Osteoblast (primary cell): ENCODE results near the gene IFIT1B. TPM values are rescaled to one million over a fixed set of nuclear protein-coding genes. Genes with fewer than 3 reads are reported as not detected.
"Not testable (repeated sequence)": the region's sequence is repeated elsewhere in the genome, so short reads cannot be mapped to it uniquely, and the experiment has no call there.

Experiments
- DNase-seq: peaks from one replicate; pipeline ENCODE4 v3.0.0; 2011; ENCODE audit warnings: low spot score, mixed read lengths; ENCODE audit not compliant: insufficient read length; ENCODE audit errors: missing footprints
- H2AFZ ChIP-seq: 2 replicates; pipeline ENCODE4 v1.6.0; 2011; ENCODE audit warnings: mild to moderate bottlenecking, low read length
- H3K27ac ChIP-seq: 2 replicates; pipeline ENCODE4 v1.5.1; 2011; ENCODE audit warnings: mild to moderate bottlenecking, low read depth, low read length, moderate library complexity
- H3K27me3 ChIP-seq: 2 replicates; pipeline ENCODE4 v1.6.0; 2012; ENCODE audit warnings: mild to moderate bottlenecking, control low read depth, inconsistent platforms, low read length, moderate library complexity; ENCODE audit not compliant: insufficient read depth
- H3K36me3 ChIP-seq: 2 replicates; pipeline ENCODE4 v1.5.1; 2011; ENCODE audit warnings: mild to moderate bottlenecking, low read length, control low read depth, moderate library complexity; ENCODE audit not compliant: insufficient read depth
- H3K4me1 ChIP-seq: 2 replicates; pipeline ENCODE4 v1.5.1; 2011; ENCODE audit warnings: mild to moderate bottlenecking, low read length, control low read depth, moderate library complexity; ENCODE audit not compliant: insufficient read depth
- H3K4me2 ChIP-seq: 2 replicates; pipeline ENCODE4 v1.6.0; 2011; ENCODE audit warnings: mild to moderate bottlenecking, low read length; ENCODE audit not compliant: insufficient read depth
- H3K4me3 ChIP-seq: fragments of 200-600 bp; sonication (generic); 3 replicates; pipeline ENCODE4 v1.5.1; 2012; ENCODE audit warnings: mild to moderate bottlenecking, low read length, inconsistent platforms; ENCODE audit not compliant: insufficient read depth
- H3K79me2 ChIP-seq: 2 replicates; pipeline ENCODE4 v1.6.0; 2012; ENCODE audit warnings: mild to moderate bottlenecking, low read length, control low read depth, inconsistent platforms; ENCODE audit not compliant: insufficient read depth
- H3K9me3 ChIP-seq: 2 replicates; pipeline ENCODE4 v1.5.1; 2011; ENCODE audit warnings: low read depth, low read length, control low read depth
- H4K20me1 ChIP-seq: 2 replicates; pipeline ENCODE4 v1.6.0; 2012; ENCODE audit warnings: mild to moderate bottlenecking, low read length, control low read depth; ENCODE audit not compliant: insufficient read depth
- CTCF ChIP-seq: IDR thresholded peaks from 2 replicates; pipeline ENCODE4 v1.5.1; 2011; ENCODE audit warnings: mild to moderate bottlenecking, low read depth, low read length, moderate library complexity; ENCODE audit errors: extremely low read depth
- total RNA-seq: library from RNA; depleted of rRNA; stranded (reverse); fragments of >200 nt; gene quantifications from 2 replicates; pipeline ENCODE4 v1.2.3, GENCODE V29; 2012

The IFIT1B gene
- total RNA-seq, 1 donor = not detected

- Histone ChIP-seq H3K79me2 (no peaks in the 10 kb centered on the region), H3K27ac (no peak overlapping the region), H3K27me3 (no peaks in the 10 kb centered on the region), H2AFZ (no peak overlapping the region), H3K4me2 (no peak overlapping the region), H3K36me3 (no peaks in the 10 kb centered on the region), H3K4me3 (no peak overlapping the region), H3K9me3 (no peaks in the 10 kb centered on the region), H4K20me1 (no peaks in the 10 kb centered on the region), H3K4me1 (peaks cover 17% of the 10 kb centered on the region)
- DNase-seq = no peak
- no peak for TF ChIP-seq CTCF
Observed at GRCh38 chr10:89388806-89389205, 10.9 kb downstream of the IFIT1B start.

- Histone ChIP-seq H3K27me3 (no peaks in the 10 kb centered on the region), H3K27ac (no peak overlapping the region), H3K36me3 (no peaks in the 10 kb centered on the region), H3K4me3 (no peak overlapping the region), H3K9me3 (no peaks in the 10 kb centered on the region), H3K4me2 (no peak overlapping the region), H2AFZ (no peak overlapping the region), H3K4me1 (peaks cover 19% of the 10 kb centered on the region), H4K20me1 (no peaks in the 10 kb centered on the region), H3K79me2 (peaks cover 4% of the 10 kb centered on the region)
- TF ChIP-seq CTCF = peak; percentile 54
- no peak for DNase-seq
Observed at GRCh38 chr10:89389254-89389653, 11.4 kb downstream of the IFIT1B start.

- H3K9me3 ChIP-seq = no peaks in the 10 kb centered on the region
- H3K36me3 ChIP-seq = no peaks in the 10 kb centered on the region
- H3K79me2 ChIP-seq = peaks cover 8% of the 10 kb centered on the region
- no peak for TF ChIP-seq CTCF
- H4K20me1 ChIP-seq = no peaks in the 10 kb centered on the region
- no peak overlapping the region for H3K4me2 ChIP-seq
- DNase-seq = no peak
- no peaks in the 10 kb centered on the region for H3K27me3 ChIP-seq
- peaks cover 19% of the 10 kb centered on the region for H3K4me1 ChIP-seq
- no peak overlapping the region for H3K4me3 ChIP-seq
- H3K27ac ChIP-seq = no peak overlapping the region
- H2AFZ ChIP-seq = no peak overlapping the region
Observed at GRCh38 chr10:89390476-89391225, 12.8 kb downstream of the IFIT1B start.

GRCh38 chr10:89391226-89391576 is 13.3 kb downstream of the IFIT1B start:
- peaks cover 19% of the 10 kb centered on the region for H3K4me1 ChIP-seq
- H3K27ac ChIP-seq, H3K4me2 ChIP-seq, H4K20me1 ChIP-seq, H3K4me3 ChIP-seq, H3K27me3 ChIP-seq, H3K36me3 ChIP-seq, H3K9me3 ChIP-seq, H2AFZ ChIP-seq, H3K79me2 ChIP-seq, DNase-seq: not testable (repeated sequence)
